GM21619 (cell line): Measurements from ENCODE around the gene TMEM156.

ENCODE experiments used
- ATAC-seq: cut with Tn5 transposase; IDR thresholded peaks from one replicate; pipeline ENCODE4 v1.9.1; 2021; ENCODE audit not compliant: unreplicated experiment

The TMEM156 gene

DNA sequence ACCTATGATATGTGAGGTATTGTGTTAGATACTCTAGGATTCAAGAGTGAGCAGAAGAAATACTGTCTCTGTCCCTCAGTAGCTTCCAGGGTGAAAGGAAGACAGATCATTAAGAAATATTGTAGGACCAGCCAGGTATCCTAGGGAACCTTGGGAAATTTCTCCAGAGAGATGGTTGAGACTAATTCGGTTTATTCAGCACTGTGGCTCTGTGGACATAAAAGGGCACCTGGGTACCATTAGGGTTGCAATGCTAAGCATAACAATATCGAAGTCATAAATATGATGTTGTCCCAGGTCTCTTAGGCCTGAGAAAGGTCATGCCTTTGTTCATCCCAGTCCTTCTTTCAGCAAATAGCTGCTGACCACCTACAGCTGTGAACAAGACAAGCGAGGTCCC is 103.6 kb downstream of the TMEM156 start:
- no peak for ATAC-seq

DNA sequence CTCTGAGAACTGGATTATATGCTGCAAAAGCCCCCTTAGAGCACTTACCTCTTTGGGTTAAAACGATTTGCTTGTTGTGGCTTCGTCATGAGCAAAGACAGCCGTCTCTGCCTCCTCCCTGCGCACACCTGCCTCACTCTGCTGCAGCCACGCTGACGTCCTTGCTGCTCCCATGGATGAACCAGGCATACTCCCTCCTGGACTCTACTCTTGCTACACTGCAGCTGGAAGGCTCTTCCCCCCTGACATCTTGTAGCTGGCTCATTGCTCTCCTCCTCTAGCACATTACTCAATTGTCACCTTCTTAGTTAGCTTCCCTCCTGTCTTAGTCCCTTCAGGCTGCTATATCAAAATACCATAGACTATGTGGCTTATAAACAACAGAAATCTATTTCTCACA is 105.3 kb downstream of the TMEM156 start:
- no peak for ATAC-seq

DNA sequence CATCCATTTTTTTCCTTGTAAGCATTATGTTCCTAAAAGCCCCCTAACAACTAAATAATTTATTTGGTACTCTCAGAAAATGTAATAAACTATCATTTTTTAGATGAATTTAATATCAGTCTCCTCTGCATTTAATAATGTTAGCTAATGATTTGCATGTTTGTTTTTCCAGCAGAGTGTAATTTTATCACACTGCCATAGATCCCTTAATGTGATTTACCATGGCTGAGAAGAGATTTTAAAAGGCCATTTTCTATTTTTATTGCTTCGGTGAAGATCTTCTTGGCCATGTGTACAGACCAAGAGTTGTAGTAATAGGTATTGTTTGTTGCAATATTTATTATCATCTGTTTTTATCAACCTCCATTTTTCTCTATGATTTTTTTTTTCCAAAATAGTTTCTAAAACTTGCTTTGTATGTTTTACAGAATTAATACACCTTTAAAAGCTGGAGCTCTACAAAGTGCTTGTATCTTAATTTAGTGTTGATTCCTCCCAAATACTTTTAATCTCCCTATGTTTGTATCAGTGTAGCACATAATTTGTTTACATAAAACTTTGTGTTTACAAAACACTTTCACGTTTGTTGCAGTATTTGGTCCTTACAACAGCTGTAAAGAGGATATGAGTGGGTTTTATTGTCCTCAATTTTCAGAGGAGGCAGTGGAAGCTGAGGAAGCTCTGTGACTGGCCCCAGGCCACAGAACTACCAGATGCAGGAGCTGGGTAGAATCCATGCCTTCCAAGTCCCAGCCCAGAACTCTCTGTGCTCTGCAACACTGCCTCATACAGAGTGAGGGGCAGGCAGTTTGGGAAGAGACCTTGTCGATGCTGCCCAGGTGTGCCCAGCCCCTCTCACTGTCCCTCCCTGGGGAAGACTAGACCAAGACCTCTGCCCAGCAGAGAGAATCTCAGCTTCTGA is 106.5 kb downstream of the TMEM156 start:
- ATAC-seq: no peak

DNA sequence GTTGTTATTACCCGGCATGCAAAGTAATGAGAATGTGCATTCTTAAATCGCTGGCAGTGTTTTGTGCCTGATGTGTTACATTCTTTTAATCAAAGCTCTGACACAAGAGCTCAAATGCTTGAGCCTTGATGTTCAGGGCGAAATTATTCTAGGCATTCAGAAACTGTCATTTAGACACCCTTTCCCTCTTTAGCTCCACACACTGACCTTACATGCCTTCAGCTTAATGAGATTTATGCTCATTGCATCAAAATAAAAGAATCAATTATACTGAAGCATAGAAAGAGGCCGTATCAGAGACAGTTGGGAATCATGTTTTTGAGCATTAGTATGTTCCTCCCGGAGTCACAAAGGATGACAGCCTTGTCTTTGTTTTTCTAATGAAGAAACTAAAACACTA is 107.9 kb downstream of the TMEM156 start:
- ATAC-seq: no peak

DNA sequence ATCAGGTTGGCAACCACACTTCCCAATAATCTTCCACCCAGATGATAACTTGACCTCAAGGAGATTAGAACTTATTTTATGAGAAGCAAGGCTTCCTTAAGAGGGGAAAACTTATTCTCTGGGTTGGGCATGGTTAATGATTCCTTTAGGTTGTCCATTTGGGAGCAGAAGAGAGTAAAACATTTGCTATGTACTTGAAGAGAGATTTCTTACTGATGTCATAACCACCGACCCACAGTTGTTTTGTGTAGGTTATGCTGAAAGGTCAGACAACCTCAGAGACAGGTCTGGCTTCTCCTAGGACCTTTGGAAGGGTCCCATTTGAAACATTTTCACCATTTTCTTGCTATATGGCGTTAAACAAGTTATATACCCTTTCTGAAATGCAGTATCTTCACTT is 108.5 kb downstream of the TMEM156 start:
- no peak for ATAC-seq

DNA sequence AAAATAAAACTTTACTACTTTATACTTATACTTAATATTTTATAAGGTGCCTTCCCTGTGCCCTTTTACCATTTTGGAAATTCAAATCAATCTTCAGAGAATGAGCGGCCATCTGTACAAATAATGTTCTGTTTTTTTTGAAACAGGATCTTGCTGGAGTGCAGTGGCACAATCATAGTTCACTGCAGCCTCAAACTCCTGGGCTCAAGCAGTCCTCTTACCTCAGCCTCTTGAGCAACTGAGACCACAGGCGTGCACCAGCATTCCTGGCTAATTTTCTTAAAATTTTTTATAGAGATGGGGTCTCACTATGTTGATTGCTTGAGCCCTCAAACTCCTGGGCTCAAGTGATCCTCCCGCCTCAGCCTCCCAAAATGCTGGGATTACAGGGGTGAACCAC is 111.1 kb downstream of the TMEM156 start:
- ATAC-seq: no peak

DNA sequence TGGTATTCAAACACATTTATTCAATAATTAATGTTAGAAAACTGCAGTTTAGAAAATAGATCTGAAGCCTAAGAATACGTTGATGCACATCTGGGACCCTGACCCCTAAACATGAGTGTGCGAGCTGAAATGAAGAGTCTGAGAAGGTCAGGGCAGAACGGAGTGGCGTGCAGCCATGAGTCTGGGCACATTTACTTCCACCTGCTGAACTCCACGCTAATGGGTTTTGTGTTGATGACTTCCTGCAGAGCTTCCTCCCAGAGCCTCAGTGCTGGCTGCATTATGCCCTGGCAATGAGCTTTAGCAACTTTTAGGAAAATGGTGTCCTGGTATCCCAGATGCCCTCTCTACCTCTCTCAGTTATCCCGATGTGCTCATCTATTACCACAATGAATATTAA is 111.5 kb downstream of the TMEM156 start:
- ATAC-seq: no peak

DNA sequence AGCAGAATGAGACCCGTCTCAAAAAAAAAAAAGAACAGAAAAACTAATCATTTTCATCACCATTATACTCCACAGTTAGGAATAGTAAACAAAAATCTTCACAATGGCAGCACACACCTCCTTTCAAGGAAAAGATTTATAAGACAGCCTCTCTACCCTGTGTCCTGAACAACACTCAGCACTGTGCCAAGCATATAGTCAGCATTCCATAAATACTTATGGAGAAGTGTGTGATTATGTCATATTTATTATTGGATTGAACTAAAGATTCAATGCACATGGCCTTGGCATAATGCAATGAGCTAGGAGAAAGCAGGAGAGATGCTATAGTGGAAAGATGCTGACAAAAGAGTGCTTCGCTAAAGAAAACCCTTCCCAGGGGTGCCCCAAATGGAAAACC is 112.0 kb downstream of the TMEM156 start:
- ATAC-seq: no peak

DNA sequence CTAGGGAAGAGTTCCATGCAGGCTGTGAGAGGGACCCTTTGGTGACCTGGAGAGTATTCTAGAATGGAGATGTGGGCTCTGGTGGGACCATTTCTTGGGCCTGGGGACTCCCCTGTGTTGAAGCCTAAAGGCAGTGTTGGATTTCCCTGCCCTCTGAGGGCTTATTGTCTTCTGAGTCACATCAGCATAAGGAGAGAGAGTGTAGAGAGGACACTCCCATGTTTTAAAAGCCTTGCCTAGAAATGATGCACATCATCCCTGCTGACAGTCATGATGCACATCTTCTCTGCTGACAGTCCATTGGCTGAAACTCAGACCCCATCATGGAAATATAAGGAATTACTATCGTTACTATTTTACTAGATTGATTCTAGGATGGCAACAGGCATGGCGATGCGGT is 112.7 kb downstream of the TMEM156 start:
- no peak for ATAC-seq

DNA sequence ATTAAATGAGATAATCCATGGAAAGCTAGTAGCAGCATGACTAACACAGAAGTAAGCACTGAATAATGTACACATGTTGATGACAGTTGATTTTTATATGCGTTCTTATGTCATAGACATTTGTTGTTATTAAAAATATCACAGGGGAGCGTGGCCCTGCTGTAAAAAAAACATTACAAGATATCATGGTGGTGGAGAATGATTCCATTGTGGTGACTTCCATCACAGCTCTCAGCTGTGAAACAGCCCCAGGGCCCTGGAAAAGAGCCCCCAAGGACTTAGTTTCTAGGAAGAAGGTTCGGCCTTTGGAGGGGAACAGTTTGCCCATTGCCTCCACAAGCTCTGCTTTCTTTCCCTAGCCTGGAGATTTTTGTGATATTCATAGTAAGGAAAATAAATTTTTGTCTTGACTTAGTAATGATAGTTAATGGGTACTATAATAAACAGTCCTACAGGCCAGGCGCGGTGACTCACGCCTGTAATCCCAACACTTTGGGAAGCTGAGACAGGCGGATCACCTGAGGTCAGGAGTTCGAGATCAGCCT is 114.7 kb downstream of the TMEM156 start:
- ATAC-seq: no peak
